Gastroesophageal sphincter (tissue), 3 donors: Measurements from ENCODE around the gene TXLNA.

ENCODE experiments used
- EP300 ChIP-seq: sonication (generic); formaldehyde crosslinking; IDR thresholded peaks from one replicate; pipeline ENCODE4 v1.6.1; 2017; ENCODE audit warnings: antibody characterized with exemption, mild to moderate bottlenecking
- POLR2A ChIP-seq, 2 donors: fragments of 450-650 bp; IDR thresholded peaks; one replicate each; pipeline ENCODE4 v1.6.1; 2017; ENCODE audit warnings: antibody characterized with exemption in 2 of 2, mild to moderate bottlenecking in 2 of 2, moderate library complexity in 1 of 2
- POLR2AphosphoS5 ChIP-seq: sonication (generic); formaldehyde crosslinking; IDR thresholded peaks from one replicate; pipeline ENCODE4 v1.6.1; 2017; ENCODE audit warnings: antibody characterized with exemption
- TF ChIP-seq, protein P1 (sequence below), 4 experiments: fragments of 200-600 bp in 2 of 4; fragments of 450-650 bp in 2 of 4; sonication (generic) in 1 of 4; IDR thresholded peaks; one replicate each; pipeline ENCODE4 v1.5.1; 2017 to 2019; ENCODE audit warnings: antibody characterized with exemption in 4 of 4, mild to moderate bottlenecking in 2 of 4, moderate library complexity in 2 of 4

DNA sequence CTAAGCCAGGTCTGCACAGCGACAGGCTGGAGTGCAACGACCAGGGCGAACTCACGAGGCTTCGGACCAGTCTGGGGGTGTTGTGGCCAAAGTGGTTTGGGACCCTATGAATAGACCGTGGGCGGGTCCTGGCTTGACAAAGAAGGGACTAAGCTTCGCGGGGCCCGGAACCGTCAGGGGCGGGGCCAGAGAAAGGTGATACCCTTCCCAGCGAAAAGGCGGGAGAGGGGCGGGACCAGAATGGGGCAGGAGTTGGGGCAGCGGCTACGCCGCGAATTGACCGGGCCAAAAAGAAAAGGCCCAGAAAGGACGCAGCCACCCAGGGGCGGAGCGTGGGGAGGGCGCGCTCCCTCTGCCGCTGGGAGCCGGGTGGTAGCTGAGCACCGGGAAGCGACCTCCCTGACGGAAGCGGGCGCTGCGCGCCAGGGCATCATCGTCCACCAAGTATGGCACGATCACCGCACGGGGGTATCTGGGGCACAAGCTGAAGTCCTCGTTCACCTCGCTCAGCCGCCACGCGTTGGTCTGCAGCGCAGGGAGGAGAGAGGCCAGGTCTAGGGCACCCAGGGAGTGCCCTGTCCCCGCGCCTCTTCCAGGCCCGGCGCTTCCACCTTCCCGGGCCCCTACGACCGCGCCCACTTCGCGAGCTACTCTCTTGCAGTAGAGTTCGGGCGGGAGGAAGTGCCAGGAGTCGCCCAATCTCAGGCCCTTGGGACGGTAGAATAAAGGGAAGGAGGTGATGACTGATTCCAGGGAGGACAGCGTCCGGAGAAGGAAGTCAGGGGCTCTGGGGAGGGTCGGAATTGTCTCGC is 60.9 kb downstream of the TXLNA start:
- TF ChIP-seq, protein P1, sequence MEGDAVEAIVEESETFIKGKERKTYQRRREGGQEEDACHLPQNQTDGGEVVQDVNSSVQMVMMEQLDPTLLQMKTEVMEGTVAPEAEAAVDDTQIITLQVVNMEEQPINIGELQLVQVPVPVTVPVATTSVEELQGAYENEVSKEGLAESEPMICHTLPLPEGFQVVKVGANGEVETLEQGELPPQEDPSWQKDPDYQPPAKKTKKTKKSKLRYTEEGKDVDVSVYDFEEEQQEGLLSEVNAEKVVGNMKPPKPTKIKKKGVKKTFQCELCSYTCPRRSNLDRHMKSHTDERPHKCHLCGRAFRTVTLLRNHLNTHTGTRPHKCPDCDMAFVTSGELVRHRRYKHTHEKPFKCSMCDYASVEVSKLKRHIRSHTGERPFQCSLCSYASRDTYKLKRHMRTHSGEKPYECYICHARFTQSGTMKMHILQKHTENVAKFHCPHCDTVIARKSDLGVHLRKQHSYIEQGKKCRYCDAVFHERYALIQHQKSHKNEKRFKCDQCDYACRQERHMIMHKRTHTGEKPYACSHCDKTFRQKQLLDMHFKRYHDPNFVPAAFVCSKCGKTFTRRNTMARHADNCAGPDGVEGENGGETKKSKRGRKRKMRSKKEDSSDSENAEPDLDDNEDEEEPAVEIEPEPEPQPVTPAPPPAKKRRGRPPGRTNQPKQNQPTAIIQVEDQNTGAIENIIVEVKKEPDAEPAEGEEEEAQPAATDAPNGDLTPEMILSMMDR (IDR thresholded peaks at IDR 0.05), result peak in 2 of 4 experiments; percentile 15 to 53
- no peak for TF ChIP-seq EP300
- TF ChIP-seq POLR2A (IDR thresholded peaks at IDR 0.05), result peak in 1 of 2 donors; percentile 31
- no peak for TF ChIP-seq POLR2AphosphoS5
